ENCODE data around the gene CNTNAP2.

The CNTNAP2 gene

GRCh38 chr7:147516391-147516790 is 1399.8 kb downstream of the CNTNAP2 start:
- no peak for DNase-seq

DNA sequence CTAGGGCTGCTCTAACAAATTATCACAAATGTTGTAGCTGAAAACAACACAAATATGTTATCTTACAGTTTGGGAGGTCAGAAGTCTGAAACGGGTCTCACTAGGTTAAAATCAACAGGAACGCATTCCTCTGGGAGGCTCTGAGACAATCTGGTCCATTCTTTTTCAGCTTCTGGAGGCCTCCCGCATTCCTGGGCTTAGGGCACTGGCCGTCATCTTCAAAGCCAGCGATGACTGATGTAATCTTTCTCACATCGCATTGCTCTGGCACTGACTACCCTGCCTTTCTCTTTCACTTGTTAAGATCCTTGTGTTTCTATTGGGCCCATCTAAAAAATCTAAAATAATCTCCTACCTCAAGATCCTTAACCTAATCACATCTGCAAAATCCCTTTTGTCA is 1402.5 kb downstream of the CNTNAP2 start:
- no peak for DNase-seq

DNA sequence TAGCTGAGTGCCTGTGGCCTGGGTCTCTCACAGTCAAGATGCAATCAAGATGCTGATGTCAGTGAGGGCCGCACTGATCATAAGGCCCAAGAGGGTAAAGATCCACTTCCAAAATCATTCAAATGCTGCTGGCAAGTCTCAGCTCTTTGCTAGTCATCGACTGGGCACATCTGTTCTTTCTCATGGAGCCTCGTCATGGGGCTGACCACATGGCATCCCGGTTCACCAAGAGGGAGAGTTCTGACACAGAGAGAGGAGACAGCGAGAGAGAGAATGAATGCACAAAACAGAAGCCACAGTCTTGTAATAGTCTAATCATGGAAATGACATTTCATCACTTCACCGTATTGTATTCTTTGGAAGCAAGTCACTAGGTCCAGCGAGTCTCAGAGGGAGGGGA is 1406.5 kb downstream of the CNTNAP2 start:
- DNase-seq: no peak

DNA sequence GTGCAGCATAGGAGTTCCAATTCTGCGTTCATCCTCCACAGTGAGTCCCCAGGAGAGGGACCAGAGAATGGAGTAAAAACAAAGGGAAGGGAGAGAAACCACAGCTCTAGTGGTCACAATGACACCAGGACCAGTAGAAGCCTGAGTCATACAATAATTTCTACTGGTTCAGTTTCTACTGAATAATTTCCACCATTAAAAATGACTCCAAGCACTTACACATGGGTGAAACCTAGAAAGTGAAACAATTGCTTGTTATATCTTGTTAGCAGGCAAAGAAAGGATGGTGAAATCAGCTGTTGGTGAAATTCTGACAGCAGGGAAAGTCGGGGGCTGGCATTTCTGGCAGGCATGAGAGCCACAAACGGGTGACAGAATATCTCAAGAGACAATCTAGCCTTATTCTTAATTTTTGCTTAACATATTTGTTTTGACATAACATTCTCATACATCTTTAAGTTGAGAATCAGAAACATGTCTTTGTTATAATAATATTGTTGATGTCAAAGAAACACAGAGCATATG is 1408.2 kb downstream of the CNTNAP2 start:
- DNase-seq: no peak

DNA sequence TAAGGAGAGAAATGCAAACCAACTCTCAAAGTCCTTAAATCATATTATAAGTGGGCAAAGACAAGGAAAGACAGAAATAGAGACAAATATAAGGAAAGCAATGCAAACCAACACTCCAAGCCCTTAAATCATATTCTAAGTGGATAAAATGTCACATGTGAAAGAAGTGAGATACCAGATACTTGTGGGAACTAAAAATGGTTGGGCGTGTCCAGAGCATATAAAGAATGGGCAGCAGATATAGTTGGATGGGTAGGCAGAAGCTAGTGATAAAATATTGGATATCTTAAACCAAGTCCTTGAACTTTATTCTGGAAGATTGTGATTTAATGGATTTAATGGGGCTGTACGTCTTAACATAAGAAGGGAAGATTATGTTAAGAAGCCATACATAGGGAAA is 1408.7 kb downstream of the CNTNAP2 start:
- DNase-seq: no peak

DNA sequence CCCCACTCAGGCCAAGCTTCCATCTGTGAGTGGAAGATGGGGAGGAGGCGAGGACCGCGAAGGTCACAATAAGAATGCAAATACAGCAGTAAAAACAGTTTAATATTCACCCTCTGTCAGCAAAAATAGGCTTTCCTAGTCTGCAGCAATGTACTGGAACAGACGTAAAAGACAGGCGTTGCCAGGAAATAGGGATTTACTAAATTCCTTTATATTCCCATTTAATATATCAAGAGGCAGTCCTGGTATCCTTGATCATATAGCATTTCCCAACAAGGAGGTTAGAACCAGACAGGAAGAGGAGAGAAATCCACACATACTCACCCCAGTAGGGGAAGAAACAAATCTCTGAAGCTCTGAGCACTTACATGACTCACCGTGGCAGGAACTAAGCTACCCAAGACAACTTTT is 1419.1 kb downstream of the CNTNAP2 start:
- DNase-seq: no peak

GRCh38 chr7:147539685-147540084 is 1423.1 kb downstream of the CNTNAP2 start:
- DNase-seq: no peak

DNA sequence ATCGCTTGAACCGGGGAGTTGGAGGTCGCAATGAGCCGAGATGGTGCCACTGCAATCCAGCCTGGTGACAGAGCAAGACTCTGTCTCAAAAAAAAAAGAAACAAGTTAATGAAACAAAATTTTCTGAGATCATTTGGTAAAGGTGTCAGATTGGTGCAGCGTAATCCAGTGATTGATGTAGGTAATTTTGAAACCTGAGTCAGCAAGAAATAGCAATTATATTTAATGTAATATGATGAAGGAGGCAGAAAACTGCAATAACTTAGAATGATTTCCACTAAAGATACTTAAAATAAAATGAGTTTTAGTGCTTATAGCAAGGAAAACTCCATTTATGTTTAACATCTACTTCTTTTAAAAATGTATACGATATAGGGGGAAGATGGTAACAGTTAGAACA is 1424.1 kb downstream of the CNTNAP2 start:
- no peak for DNase-seq

DNA sequence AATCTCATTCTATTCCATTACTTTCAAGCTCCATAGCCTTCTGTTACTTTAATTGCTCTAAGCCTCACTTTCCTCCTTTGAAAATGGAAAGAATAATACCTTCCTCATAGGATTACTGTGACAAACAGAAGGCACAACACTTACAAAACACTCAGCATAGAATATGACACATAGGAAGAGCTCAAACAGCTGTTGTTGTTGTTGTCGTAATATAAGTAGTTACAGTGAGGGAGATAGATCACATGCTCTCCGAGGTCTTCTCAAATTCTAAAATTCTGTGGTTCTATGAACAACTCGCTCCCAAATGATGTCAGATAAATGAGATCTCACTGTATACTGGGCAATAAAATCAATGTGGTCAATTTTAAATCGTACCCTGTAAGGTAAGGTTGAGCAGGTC is 1424.7 kb downstream of the CNTNAP2 start:
- no peak for DNase-seq

DNA sequence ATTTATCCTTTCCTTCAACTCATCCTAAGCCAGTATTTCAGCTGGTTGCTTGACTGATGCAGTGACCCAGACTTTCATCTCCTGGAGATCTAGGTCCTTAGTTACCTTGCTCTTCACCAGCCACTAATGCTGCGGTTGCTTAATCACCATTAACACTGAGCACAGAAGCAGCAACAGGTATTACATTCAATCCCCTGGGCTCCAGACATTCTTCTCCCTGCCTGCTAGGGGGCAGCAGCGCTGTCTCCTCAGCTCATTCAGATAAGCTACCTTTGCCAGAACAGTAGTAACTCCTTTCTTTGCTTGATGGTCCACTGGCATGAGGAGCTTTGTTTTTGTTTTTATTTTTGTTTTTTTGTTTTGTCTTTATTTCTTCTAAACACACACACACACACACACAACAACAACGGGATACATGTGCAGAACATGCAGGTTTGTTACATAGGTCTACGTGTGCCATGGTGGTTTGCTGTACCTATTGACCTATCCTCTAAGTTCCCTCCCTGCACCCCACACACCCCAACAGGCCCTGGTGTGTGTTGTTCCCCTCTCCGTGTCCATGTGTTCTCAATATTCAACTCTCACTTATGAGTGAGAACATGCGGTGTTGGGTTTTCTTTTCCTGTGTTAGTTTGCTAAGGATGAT is 1430.8 kb downstream of the CNTNAP2 start:
- peak in 1 of 2 experiments; percentile 2 for DNase-seq

GRCh38 chr7:147556317-147556716 is 1439.7 kb downstream of the CNTNAP2 start:
- no peak for DNase-seq

DNA sequence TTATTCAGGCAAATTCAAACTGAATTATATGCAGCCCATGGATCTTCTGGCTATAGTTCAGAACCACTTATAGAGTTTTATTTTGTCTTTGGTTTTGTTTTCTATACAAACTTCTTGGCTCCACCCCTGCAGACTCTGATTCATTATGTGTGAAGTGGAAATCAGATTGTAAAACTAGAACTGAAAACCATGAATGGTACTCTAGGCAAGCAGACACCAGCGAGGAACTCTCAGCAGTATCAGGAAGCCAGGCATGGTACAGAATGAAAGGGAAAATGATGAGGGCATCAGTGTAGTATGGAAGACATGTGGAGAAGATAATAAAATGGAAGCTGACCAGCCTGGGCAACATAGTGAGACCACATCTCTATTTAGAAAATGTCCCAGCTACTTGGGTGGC is 1447.1 kb downstream of the CNTNAP2 start:
- DNase-seq: no peak

- no peak for DNase-seq
Measured at GRCh38 chr7:147564786-147565476, 1448.3 kb downstream of the CNTNAP2 start.

DNA sequence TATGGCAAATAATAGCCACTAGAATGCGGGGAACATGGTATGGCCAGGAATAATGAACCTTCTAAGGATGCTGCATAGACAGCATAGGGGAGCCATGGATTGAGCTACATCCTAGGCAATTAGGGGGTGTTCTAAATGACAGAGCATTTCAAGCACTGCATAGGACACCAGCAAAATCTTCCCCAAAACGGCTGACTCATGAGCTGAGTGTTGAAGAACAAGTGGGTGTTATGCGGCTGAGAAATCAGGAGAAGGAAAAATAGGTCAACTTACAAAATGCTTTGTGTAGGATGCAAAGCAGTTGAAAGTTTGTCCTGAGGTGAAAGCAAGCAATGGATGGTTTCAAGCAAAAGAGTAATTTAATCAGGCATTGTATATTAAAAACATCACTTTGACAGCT is 1450.4 kb downstream of the CNTNAP2 start:
- DNase-seq: no peak

DNA sequence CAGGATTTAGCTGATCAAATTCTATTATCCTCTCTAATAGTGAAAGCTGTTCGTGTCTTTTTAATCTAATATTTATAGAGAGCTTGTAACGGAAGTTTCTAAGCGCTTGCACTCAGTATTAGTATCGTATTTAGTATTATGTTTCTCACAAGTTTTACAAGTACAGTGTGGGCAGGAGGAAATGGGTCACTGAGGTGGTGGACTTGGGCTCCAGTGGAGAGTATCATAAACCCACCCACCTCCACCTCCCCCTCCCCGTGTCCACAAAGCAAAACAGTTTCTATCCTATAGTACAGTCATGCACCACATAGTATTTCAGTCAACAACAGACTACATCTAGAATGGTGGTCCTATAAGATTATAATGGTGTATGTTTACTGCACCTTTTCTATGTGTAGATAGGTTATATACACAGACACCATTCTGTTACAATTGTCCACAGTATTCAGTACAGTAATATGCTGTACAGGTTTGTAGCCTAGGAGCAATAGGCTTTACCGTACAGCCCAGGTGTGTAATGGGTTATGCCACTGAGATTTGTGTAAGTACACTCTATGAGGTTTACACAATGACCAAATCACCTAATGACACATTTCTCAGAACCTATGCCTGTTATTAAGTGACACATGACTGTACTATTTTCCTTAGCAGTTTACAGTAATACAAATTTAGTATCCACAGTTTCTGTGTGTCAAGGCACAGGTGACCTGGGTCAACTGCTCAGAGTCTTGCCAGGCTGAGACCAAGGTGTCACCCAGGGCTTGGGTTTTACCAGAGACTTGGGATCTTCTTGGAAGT is 1452.7 kb downstream of the CNTNAP2 start:
- no peak for DNase-seq

DNA sequence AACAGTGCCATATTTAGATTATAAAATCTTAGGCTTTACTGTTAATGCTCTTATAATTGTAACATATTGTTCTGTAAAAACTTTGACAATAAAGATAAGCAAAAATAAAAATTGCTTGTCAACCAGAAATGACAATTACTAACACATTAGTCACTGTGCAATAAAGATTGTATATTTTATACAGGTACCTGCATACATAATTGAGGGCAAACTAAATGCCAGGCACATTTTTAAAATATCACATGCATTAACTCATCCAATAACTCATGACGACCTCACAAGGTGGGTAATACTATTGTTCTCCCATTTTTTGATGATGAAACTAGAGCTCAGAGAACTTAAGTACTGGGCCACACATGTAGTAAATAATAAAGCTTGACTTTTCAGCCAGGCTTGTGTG is 1453.8 kb downstream of the CNTNAP2 start:
- DNase-seq: no peak

DNA sequence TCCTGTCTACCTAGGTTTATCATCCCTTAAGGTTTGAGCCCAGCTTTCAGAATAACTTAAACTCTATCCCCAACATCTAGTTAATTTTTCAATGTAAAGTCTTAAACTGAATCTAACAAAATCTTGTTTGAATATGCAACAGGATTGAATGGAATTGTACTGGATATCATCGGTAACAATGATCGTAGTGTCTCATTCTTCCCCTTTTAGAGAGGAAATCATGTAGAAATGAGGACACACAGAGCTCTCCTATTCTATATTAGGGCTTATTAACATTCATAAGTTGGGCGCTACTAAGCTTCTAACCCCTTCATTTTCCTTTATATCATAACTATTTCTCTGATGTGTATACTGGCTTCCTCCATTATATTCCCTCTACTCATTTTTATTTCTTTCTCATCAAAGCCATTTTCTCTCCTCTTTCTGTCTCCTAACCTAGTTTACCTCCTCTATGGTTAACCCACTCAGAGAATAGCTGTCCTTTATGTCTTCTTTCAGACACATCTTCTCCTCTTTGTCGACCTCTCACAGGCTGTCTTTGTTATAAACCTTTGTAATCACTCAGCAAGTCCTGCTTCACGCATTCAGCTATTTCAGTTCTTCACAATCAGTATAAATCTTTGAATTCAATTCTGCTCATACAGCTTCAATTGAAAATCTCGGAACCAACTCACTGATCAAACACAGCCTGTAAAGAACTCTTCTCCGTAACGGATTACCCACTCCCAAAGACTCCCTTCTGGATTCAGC is 1455.0 kb downstream of the CNTNAP2 start:
- DNase-seq: no peak

DNA sequence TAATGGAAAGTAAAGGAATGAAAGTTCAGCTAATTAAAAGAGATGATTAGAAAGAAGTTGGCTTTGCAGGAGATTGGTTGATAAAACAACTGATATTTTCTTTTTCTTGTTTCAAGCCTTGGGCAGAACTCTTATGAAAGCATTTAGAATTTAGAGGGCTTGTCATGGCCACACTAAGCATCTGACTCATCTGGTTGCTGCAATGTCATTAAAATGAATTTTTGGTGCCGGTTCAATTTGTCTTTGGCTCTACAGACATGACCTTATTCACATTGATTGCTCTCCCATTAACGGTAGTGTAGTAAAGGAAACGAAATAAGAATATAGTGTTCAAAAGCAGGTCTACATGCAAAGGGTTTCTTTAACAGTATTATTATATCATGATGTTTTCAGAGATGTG is 1461.6 kb downstream of the CNTNAP2 start:
- DNase-seq: no peak

DNA sequence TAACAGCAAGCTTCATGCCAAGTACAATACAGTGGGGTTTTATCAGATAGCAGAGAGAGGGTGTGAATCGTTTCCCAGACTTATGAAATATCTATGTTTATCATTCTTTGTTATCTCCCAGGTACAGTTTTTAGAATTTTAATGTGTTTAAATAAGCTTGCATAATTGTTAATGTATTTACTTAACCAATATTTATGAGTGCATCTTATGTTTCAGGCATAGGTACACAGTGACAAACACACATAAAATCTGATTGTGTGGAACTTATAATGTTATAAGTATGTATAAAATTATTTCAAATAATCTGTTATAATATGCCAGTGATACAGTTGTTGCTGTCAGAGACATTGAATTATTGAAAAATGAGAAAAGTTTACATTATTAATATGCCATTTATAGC is 1462.5 kb downstream of the CNTNAP2 start:
- no peak for DNase-seq

DNA sequence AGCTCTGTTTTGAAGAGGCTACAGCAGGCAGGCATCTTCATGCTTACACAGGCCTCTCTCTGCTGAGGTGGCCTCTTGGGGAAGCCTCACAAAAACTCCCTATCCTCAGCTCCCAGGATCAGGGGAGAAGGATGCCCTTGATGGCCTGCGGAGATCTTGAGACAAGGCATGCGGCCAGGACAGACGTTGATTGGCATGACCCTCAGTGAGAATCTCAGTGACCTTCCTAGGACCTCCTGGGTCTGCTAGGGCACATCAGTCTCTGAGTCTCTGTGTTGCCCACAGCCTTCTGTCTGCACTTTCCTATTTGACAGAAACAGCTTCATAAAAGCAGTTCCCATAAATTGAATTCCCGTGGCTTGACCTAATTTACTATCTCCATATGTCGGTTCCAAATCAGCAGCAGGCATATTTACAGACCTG is 1468.2 kb downstream of the CNTNAP2 start:
- no peak for DNase-seq

- DNase-seq: no peak
Measured at GRCh38 chr7:147586110-147586509, 1469.5 kb downstream of the CNTNAP2 start.

GRCh38 chr7:147586526-147586925 is 1469.9 kb downstream of the CNTNAP2 start:
- DNase-seq: no peak

All from NCI-H1930 (cell line).